Mammary microvascular endothelial cell (primary cell): ENCODE measurements around the gene SPIRE1. TPM values are rescaled to one million over a fixed set of nuclear protein-coding genes. Genes with fewer than 3 reads are reported as not detected.

Experiments
- total RNA-seq: library from RNA; depleted of rRNA; stranded (reverse); fragments of >200 nt; gene quantifications from 2 replicates; pipeline ENCODE4 v1.2.3, GENCODE V29; 2015

The SPIRE1 gene
- 21.0 and 23.2 TPM in 2 replicates for total RNA-seq

DNA sequence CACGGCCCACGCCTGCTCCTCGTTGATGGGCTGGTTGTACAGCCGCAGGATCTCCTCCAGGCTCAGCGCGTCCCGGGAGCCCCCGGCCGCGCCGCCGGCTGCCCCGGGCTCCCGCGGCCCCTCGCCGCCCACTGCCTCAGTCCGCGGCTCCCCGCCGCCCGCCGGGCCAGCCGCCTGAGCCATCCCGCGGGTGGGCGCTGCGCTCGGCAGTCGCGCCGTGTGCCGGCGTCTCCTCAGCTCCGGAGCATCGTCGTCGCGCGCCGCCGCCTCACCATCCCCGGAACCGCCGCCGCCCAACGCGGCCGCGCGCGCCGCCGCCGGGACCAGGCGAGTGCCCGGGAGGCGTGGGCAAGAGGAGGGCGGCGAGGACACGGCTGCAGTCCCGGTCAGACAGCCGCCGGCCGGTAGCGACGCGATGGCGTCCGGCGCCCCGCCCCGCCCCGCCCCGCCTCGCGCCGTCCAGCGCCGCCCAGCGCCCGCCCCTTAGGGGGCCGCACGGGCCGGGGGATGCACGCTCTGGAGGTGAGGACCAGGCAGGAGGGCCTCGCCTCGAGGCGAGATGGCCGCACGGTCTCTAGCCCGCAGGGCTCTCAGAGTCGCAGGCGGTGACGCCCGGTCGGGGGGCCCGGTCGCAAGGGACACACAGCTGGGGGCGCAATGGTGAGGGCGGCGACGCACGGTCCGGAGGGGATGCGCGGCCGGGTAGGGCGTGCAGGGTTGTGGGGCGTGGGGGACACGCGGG, at the start of gene SPIRE1:
Gene SPIRE1 (minus strand): TSS at position 424 of the 742 bp plus-strand sequence. CDS start 241 bp downstream, at position 183.

DNA sequence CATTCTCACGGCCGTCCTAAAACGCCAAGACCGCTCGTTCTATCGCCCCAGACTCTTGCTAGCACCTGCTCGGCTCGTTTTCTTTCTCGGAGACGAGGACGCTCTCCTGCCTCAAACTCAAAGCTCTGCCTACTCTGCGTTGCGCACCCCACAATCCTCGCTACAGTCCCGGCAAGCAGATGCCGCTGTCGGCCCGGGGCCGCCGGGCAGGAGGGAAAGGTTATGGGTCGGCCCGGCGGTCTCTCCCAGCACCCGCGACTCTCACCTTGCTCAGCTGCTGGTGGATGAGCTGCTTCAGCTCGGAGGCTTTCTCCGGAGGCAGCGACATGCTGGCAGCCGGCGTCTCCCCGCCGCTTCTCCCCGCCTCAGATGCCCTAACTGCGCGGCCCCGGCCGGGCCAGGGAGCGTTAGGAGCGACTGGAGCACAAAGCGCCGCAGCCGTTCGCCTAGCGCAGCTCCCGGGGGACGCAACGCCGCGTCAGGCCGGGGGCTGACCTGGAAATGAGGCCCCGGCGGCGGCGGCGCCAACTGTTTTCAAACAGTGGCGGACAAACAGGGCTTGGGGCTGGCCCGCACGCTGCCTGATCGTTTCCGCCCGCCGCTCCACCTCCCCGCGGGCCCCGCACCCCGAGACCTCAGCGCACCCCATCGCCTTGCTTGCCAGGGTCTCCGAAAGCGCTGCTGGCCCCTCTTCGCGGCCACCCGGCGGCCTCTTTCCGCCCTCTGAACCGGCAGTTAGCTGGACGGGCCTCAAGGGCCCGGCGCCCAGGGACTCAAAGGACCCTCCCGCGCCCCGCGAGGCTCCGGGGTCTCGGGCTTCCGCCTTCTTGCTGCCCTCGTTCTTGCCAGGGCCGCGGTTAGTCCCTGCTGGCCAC, 44.6 kb upstream of the SPIRE1 start, which contains the start of the genes CEP76 and PSMG2:
Gene CEP76 (minus strand): TSS at position 503 of the 875 bp plus-strand sequence. CDS start 175 bp downstream, at position 328.
Gene PSMG2 (plus strand): TSS at position 822 of the 875 bp plus-strand sequence. CDS start 66 bp downstream, outside the sequence.

Other genes starting within 250 kb of the SPIRE1 start
- 6.8 and 8.5 TPM in 2 replicates for gene CEP76, start 44.6 kb upstream of the SPIRE1 start, total RNA-seq
- 98.3 and 100 TPM in 2 replicates for gene PSMG2, start 44.9 kb upstream of the SPIRE1 start, total RNA-seq
- gene PTPN2, start 226.1 kb upstream of the SPIRE1 start, total RNA-seq = 24.2 and 25.1 TPM in 2 replicates